Progenitor cell of endocrine pancreas (in vitro differentiated cells): ENCODE results near the gene PCGF1. TPM values are rescaled to one million over a fixed set of nuclear protein-coding genes. Genes with fewer than 3 reads are reported as not detected.

Experiments used
- DNase-seq: peaks from one replicate; pipeline ENCODE4 v3.0.0; 2021; ENCODE audit warnings: low spot score; ENCODE audit not compliant: unreplicated experiment
- H3K27ac Mint-ChIP-seq: 2 replicates; pipeline ENCODE4 v1.8.0; 2021; ENCODE audit warnings: mild to moderate bottlenecking, moderate library complexity, mixed read lengths
- H3K27me3 Mint-ChIP-seq: 2 replicates; pipeline ENCODE4 v1.8.0; 2021; ENCODE audit warnings: mixed read lengths
- H3K36me3 Mint-ChIP-seq: 2 replicates; pipeline ENCODE4 v1.8.0; 2022; ENCODE audit warnings: mixed read lengths; ENCODE audit not compliant: insufficient read depth
- H3K4me1 Mint-ChIP-seq: 2 replicates; pipeline ENCODE4 v1.8.0; 2021; ENCODE audit warnings: low read depth, mixed read lengths
- H3K4me3 Mint-ChIP-seq: 2 replicates; pipeline ENCODE4 v1.8.0; 2021; ENCODE audit warnings: low read depth, mild to moderate bottlenecking, moderate library complexity, mixed read lengths
- H3K9me3 Mint-ChIP-seq: 2 replicates; pipeline ENCODE4 v1.8.0; 2021; ENCODE audit warnings: low read depth, mixed read lengths
- total RNA-seq: library from RNA; stranded (reverse); gene quantifications from 2 replicates; pipeline ENCODE4 v1.2.1, GENCODE V29; 2021
- TF ChIP-seq, protein P1 (sequence below): fragments of 200-600 bp; sonication (generic); IDR thresholded peaks from one replicate; pipeline ENCODE4 v1.5.0; 2021; ENCODE audit warnings: antibody characterized with exemption, mild to moderate bottlenecking; ENCODE audit not compliant: unreplicated experiment

PCGF1 gene
- total RNA-seq, 1 donor from 2014 or later = 24.4 TPM

DNA sequence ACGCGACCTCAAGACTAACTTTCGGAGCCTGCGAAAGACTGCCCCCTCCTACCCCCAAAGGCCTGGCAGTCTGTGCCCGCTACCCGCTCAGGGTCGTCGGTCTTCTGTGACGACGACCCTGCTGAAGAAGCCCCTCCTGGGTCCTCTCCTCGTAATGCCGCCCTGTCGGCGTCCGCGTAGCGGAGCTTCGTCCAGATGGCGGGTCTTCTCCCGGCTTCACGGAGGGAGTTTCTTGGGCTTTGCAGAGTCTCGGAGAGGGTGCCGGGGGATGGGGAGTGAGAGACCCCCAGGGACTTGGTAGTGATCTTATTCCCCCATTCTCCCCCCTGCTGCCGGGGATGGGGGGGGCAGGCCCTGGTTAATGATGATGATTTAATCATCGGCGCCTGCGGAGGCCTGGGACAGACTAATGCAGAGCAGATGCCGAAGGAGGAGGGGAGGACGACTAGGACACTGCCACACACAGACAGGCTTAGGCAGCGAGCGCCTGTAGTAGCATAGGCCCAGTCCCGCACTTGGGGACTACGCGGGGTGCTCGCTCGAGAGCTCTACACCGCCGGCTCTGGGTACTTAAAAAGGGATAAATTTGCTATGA, 528 bp upstream of the PCGF1 start:
- TF ChIP-seq, protein P1, sequence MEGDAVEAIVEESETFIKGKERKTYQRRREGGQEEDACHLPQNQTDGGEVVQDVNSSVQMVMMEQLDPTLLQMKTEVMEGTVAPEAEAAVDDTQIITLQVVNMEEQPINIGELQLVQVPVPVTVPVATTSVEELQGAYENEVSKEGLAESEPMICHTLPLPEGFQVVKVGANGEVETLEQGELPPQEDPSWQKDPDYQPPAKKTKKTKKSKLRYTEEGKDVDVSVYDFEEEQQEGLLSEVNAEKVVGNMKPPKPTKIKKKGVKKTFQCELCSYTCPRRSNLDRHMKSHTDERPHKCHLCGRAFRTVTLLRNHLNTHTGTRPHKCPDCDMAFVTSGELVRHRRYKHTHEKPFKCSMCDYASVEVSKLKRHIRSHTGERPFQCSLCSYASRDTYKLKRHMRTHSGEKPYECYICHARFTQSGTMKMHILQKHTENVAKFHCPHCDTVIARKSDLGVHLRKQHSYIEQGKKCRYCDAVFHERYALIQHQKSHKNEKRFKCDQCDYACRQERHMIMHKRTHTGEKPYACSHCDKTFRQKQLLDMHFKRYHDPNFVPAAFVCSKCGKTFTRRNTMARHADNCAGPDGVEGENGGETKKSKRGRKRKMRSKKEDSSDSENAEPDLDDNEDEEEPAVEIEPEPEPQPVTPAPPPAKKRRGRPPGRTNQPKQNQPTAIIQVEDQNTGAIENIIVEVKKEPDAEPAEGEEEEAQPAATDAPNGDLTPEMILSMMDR = no peak
- no peaks in the 10 kb centered on the region for H3K9me3 Mint-ChIP-seq
- peaks cover 36% of the 10 kb centered on the region for H3K27me3 Mint-ChIP-seq
- peak overlapping the region; percentile 99 for H3K4me3 Mint-ChIP-seq
- H3K36me3 Mint-ChIP-seq = peaks cover 12% of the 10 kb centered on the region
- DNase-seq = no peak
- peaks cover 27% of the 10 kb centered on the region for H3K4me1 Mint-ChIP-seq
- peak overlapping the region; percentile 100 for H3K27ac Mint-ChIP-seq

DNA sequence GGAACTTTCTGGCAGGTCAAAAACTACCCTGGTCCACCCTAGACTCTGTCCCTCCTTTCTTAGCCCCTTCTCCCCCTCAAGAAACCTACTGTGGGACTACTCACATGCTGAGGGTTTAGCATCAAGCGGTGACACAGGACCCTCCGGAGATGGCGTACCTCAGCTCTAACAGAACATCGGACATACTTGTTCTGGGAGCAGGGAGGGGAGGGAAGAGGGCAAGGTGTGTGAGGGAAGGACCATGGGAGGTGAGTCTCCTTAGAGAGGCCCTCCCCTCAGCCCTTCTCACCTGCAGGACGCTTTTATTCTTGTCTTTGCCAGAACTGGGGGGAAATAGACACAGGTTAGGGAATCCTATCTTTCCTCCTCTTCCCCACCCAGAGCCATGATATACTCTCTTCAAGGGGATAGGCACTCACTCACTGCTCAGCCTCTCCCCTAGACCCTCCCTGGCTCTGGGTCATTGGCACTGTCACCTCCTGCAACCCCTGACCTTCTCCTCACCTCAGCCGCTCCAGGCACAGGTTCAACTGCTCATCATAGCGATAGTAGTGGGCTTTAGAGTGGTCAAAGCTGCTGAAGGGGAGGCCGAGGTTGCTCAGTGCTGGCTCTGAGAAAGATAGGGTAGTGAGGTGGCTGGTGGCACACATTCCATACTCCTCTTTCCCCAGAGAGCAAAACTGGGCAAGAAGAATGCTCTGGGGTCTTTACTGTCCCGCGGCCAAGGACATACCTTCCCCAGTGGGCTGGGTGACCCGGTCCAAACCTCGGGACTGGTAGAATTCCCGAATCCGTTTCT, 1.8 kb downstream of the PCGF1 start:
- no peak for DNase-seq
- Mint-ChIP-seq H3K36me3 (peaks cover 12% of the 10 kb centered on the region), H3K27me3 (peaks cover 16% of the 10 kb centered on the region), H3K9me3 (no peaks in the 10 kb centered on the region), H3K4me1 (peaks cover 38% of the 10 kb centered on the region), H3K4me3 (peak overlapping the region; percentile 16), H3K27ac (peak overlapping the region; percentile 54)
- TF ChIP-seq, protein P1 = no peak

DNA sequence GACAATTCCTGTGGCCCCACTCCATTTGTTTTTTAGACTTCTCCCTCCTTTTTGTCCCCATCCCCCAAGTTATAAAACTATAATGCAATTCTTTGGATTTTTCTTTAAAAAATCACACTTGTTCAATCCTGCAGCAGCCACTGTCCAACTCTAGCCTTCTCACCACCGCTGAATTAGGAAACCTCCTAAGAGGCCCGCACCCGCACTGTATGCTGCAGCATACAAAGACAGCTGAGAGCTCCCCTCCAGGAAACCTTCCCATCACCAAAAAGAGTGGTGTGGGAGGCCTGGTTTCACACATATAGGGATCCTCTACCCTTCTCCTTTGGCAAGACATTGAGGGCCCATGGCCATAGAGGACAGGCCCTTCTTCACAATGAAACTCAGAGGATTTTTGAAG, 2.9 kb downstream of the PCGF1 start:
- TF ChIP-seq, protein P1 = no peak
- peak overlapping the region; percentile 77 for H3K4me3 Mint-ChIP-seq
- H3K36me3 Mint-ChIP-seq = peaks cover 12% of the 10 kb centered on the region
- no peaks in the 10 kb centered on the region for H3K9me3 Mint-ChIP-seq
- no peak for DNase-seq
- H3K4me1 Mint-ChIP-seq = peaks cover 41% of the 10 kb centered on the region
- H3K27ac Mint-ChIP-seq = peak overlapping the region; percentile 62
- peaks cover 13% of the 10 kb centered on the region for H3K27me3 Mint-ChIP-seq

DNA sequence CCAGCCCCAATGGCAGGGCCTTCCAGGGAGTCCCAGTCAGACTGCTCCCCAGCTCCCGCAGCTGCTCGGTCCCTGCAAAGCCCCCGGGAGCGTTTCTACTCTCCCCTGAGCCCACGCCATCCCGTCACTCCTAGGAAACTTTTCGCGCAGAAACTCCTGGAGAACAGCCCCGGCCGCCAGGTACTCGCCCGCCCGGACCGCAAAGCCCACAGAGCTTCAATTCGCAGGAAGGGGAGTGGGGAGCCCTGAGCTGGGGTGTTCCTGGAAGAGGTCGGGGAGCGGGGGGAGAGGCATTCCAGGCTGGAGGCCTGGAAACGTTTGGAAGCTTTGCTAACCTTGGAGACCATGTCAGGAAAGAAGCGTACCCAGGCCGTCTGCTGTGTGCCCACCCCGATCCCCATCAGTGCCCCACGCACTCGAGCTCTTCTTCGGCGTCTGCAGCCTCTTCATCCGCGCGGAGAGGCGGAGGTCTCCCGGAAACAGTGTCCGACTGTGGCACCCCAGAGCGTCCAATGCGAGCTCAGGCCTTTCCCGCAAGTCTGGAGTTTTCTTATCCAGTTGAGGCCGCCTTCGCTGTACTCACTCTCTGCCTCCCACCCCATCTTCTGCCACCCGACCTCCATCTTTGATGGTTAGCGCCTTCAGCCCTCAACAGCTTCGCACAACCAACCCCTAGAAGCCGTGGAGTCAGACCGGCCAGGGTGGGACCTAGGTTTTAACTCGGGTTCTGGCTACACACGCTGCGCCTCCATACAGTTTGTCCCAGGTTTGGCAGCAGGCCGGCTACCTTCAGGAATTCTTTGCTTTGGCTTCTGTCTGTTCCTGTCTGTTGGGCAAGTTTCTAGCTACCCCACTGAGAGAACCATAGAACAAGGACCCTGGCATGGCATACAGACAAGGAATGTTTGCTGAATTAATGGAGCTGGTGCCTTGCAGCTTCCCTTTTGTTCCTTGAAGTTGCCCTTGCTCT, 3.7 kb downstream of the PCGF1 start:
- TF ChIP-seq, protein P1 = no peak
- peak overlapping the region; percentile 94 for H3K27ac Mint-ChIP-seq
- no peak for DNase-seq
- H3K9me3 Mint-ChIP-seq = no peaks in the 10 kb centered on the region
- H3K4me1 Mint-ChIP-seq = peaks cover 44% of the 10 kb centered on the region
- H3K4me3 Mint-ChIP-seq = peak overlapping the region; percentile 77
- H3K36me3 Mint-ChIP-seq = peaks cover 12% of the 10 kb centered on the region
- peaks cover 15% of the 10 kb centered on the region for H3K27me3 Mint-ChIP-seq
